ENCODE data around the gene PKP4.

The PKP4 gene

DNA sequence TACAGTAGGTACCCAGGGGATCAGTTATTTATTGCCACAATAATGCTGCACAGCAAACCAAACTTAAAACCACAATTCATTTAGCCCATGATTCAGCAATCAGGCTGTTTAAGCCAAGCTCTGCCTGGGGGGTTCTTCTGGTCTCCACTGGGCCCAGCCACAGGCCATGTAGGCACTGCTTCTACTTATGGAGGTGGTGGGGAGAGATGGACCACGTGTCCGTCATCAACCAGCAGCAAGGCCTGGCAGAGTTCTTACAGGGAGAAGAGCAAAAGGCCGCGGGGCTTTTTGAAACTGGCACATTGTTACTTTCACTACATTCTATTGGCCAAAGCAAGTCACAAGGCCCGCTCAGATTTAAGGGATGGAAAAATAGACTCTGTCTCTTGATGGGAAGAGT lies 262.1 kb downstream of the PKP4 start:
- TF ChIP-seq CTCF (IDR thresholded peaks at IDR 0.05), result no peak

DNA sequence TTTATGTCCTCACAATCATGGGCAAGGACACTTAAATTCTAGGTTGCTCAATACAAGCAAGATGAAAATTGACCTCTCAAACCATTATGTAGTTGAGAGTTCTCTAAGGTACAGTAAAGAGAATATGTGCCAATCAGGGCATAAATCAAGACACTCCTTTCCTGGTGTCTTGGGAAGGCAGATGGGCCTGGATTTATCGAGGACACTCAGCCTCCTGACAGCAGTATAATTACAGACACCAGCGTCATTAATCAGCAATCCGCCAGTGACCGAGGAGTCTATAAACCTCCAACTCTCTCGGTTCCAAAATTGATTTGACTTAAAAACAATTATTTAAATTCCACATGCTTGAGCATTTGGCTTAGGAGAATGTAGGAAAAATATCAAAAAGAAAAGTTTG lies 262.7 kb downstream of the PKP4 start:
- TF ChIP-seq CTCF (IDR thresholded peaks at IDR 0.05), result no peak

- no peak for TF ChIP-seq CTCF (IDR thresholded peaks at IDR 0.05)
Measured at GRCh38 chr2:158722266-158723105, 265.7 kb downstream of the PKP4 start.

DNA sequence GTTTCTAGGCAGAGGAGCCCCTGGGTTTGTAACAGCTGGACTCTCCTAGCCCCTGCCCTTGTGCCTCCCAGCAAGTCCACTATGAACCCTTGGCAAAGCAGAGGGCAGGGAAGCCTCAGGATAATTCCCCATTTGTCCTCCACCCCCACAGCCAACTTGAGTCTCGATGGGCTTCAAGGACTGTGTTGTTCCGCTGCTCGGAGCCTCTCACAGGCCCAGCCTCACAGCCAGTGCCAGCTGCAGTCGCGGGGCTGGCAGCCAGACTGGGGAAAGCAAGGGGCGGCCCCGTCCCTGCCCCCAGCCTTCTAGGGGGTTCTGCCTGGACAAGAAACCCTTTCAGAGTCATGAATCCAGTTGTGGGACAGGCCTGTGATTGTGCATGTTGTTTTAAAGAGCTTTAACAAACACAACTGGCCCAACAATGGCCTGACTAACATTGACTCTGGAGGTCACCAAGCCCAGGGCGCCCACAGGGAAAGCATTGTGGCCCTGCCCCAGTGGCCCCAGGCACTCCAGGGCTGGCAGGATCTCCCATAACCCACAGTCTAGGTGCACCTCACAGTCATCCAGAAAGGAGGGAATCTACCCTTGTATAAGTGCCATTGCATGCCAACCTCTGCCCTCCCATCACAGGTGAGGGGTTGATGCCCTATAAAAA lies 266.6 kb downstream of the PKP4 start:
- no peak for TF ChIP-seq CTCF (IDR thresholded peaks at IDR 0.05)

DNA sequence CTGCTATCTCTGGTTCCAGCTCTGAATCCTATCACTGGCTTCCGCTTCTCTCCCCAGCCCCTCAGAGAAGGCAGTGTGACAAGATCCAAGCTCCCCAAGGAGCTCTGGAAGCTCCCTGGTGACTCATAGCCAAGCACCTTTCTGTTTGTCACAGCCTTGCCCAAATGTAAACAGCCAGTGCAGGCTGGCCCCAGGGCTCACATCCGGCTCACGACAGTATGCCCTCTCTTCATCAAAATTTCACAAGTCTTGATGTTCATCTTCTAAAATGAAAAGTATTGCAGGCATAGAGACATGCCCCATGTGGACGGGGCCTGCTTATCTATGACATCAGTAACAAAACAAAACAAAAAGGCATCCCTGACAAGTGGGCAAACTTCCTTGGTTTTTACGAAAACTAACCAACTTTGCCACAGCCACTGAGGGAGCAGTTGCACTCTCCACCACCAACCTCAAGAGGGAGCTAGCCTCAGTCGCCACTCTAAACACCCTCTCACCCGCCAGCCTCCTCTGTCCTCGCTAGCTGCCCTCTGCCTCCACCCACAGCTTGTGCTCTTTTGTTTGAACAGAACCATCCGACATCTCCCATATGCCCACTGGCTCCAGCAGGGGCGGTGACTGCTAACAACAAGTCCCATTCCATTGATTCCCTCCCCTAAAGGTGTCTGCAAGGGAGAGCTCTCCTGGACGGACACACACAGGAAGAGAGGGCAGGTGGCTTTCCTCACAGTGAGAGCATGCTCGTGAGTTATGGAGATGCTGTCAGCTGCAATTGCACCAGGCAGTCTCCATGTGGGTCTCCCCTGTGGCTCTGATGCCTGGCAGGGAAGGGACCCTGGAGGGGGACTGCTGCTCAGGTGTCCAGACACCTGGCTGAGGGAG lies 267.4 kb downstream of the PKP4 start:
- TF ChIP-seq CTCF (IDR thresholded peaks at IDR 0.05), result no peak

DNA sequence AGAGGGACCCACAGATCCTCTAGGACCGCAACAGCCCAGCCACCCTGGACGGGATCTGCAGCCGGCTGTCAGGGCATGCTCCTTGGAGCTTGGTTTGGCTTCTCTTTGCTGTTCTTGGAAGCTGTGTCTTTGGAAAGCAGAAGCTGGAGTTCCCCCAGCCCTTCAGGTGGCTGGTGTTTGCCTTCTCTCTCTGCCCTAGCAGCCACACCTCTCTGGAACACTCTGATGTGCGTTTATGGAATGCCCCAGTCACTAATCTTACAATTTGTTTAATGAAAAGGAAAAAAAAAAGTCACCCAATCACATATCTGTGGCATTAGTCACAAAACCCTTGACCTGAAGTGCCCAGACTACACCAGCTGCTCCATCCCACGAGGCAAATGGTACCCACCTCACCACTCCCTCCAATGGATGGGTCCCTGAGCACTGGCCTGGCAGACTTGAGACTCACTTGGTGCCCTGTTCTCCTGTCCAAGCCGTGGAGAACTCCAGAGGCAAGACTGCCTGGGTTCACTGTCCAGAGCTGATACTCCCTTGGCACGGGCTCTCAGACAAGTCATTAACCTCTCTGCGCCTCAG lies 268.1 kb downstream of the PKP4 start:
- no peak for TF ChIP-seq CTCF (IDR thresholded peaks at IDR 0.05)

GRCh38 chr2:158725441-158725891 lies 268.7 kb downstream of the PKP4 start:
- no peak for TF ChIP-seq CTCF (IDR thresholded peaks at IDR 0.05)

Data from LNCAP (cell line).